H1 (cell line): ENCODE results near the gene ANO2. TPM values are rescaled to one million over a fixed set of nuclear protein-coding genes. Genes with fewer than 3 reads are reported as not detected.

Source experiments
- CTCF ChIA-PET: fragments of 300-600 bp; sonication (Branson Sonifier 250); formaldehyde crosslinking; loops from one replicate; lab custom pipeline; 2021; ENCODE audit not compliant: partially characterized antibody; lab: Charles Lee
- POLR2A ChIA-PET: fragments of 300-600 bp; sonication (Branson Sonifier 250); formaldehyde crosslinking; loops from one replicate; lab custom pipeline; 2021; ENCODE audit warnings: inconsistent platforms; ENCODE audit not compliant: partially characterized antibody; lab: Charles Lee
- DNase-seq, 2 experiments: peaks; one replicate each; pipeline versions ENCODE4 v3.0.0 to v3.0.0-alpha.2; 2010 to 2022; ENCODE audit warnings: low spot score in 2 of 2, low read depth in 1 of 2, mixed read lengths in 1 of 2
- FAIRE-seq: peaks from 2 replicates; lab custom pipeline; 2011; peaks lifted over from hg19 to GRCh38; lab: Jason Lieb, UNC
- H2AFZ ChIP-seq: 2 replicates; pipeline ENCODE4 v1.8.1; 2012; ENCODE audit warnings: low read length, inconsistent platforms
- H2AK5ac ChIP-seq: 2 replicates; pipeline ENCODE4 v1.6.1; 2013; ENCODE audit warnings: low read depth, low read length
- H2BK120ac ChIP-seq: replicated peaks from 2 replicates; pipeline ENCODE3; 2013; ENCODE audit warnings: low read depth, low read length, inconsistent platforms
- H2BK12ac ChIP-seq: 2 replicates; pipeline ENCODE4 v1.6.1; 2013; ENCODE audit warnings: low read depth, low read length
- H2BK15ac ChIP-seq: 2 replicates; pipeline ENCODE4 v1.6.1; 2013; ENCODE audit warnings: low read length
- H2BK20ac ChIP-seq: 2 replicates; pipeline ENCODE4 v1.6.1; 2013; ENCODE audit warnings: low read length
- H2BK5ac ChIP-seq: 2 replicates; pipeline ENCODE4 v1.6.1; 2013; ENCODE audit warnings: low read depth, low read length
- H3K14ac ChIP-seq: 2 replicates; pipeline ENCODE4 v1.6.1; 2013; ENCODE audit warnings: inconsistent platforms; ENCODE audit not compliant: insufficient read length
- H3K18ac ChIP-seq: 2 replicates; pipeline ENCODE4 v1.6.1; 2013; ENCODE audit warnings: low read length; ENCODE audit errors: extremely low read depth
- H3K23ac ChIP-seq: 2 replicates; pipeline ENCODE4 v1.6.1; 2013; ENCODE audit warnings: inconsistent platforms; ENCODE audit not compliant: insufficient read length
- H3K23me2 ChIP-seq: 2 replicates; pipeline ENCODE4 v1.6.1; 2013; ENCODE audit warnings: low read depth, low read length
- H3K27ac ChIP-seq: 2 replicates; pipeline ENCODE4 v1.6.1; 2011; ENCODE audit warnings: low read depth, low read length, inconsistent platforms
- H3K27me3 ChIP-seq, 4 experiments: replicated peaks in 1 of 4; 1 replicate in 1 of 4; 2 replicates in 3 of 4; pipeline versions ENCODE4 v1.6.1 to v1.8.1; 2011 to 2013; ENCODE audit warnings: low read length in 3 of 4, mild to moderate bottlenecking in 3 of 4, inconsistent platforms in 2 of 4, mixed read lengths in 2 of 4, moderate library complexity in 1 of 4; ENCODE audit not compliant: control insufficient read depth in 3 of 4, insufficient read depth in 3 of 4; ENCODE audit errors: extremely low read depth in 1 of 4
- H3K36me3 ChIP-seq, 4 experiments: 2 replicates each; pipeline versions ENCODE4 v1.6.1 to v1.8.1; 2011 to 2013; ENCODE audit warnings: mild to moderate bottlenecking in 4 of 4, low read length in 3 of 4, moderate library complexity in 2 of 4, control low read depth in 1 of 4, inconsistent platforms in 1 of 4; ENCODE audit not compliant: insufficient read depth in 4 of 4, control insufficient read depth in 2 of 4
- H3K4ac ChIP-seq: replicated peaks from 2 replicates; pipeline ENCODE3; 2013; ENCODE audit warnings: low read length, low read depth, mixed read lengths, inconsistent platforms; ENCODE audit not compliant: insufficient read length
- H3K4me1 ChIP-seq, 4 experiments: replicated peaks in 1 of 4; 1 replicate in 1 of 4; 2 replicates in 3 of 4; pipeline versions ENCODE4 v1.6.1 to v1.8.1; 2011 to 2013; ENCODE audit warnings: low read length in 3 of 4, inconsistent platforms in 2 of 4, mixed read lengths in 1 of 4; ENCODE audit not compliant: insufficient read depth in 4 of 4, control insufficient read depth in 3 of 4
- H3K4me2 ChIP-seq, 2 experiments: 2 replicates each; pipeline versions ENCODE4 v1.6.1 to v1.8.1; 2011 to 2013; ENCODE audit warnings: low read depth in 2 of 2, low read length in 2 of 2, control low read depth in 1 of 2, inconsistent platforms in 1 of 2, mild to moderate bottlenecking in 1 of 2; ENCODE audit not compliant: insufficient read depth in 1 of 2
- H3K4me3 ChIP-seq, 4 experiments: fragments of 200-600, 300-600 bp in 1 of 4; sonication (generic), shearing (Covaris generic), sonication (Bioruptor Twin) in 1 of 4; 2 replicates each; pipeline versions ENCODE4 v1.5.1 to v1.8.1; 2011 to 2016; ENCODE audit warnings: low read length in 4 of 4, low read depth in 3 of 4, control low read depth in 2 of 4, inconsistent platforms in 2 of 4, mild to moderate bottlenecking in 2 of 4, mixed read lengths in 1 of 4, moderate library complexity in 1 of 4; ENCODE audit not compliant: insufficient read depth in 2 of 4; ENCODE audit errors: extremely low read depth in 1 of 4
- H3K56ac ChIP-seq: replicated peaks from 2 replicates; pipeline ENCODE3; 2013; ENCODE audit warnings: low read depth, mild to moderate bottlenecking, mixed read lengths, low read length, inconsistent platforms; ENCODE audit not compliant: insufficient read length
- H3K79me1 ChIP-seq: 2 replicates; pipeline ENCODE4 v1.6.1; 2013; ENCODE audit warnings: low read depth, low read length, control low read depth
- H3K79me2 ChIP-seq, 2 experiments: 2 replicates each; pipeline versions ENCODE4 v1.6.1 to v1.8.1; 2012 to 2013; ENCODE audit warnings: low read length in 2 of 2, mild to moderate bottlenecking in 2 of 2, inconsistent platforms in 1 of 2; ENCODE audit not compliant: insufficient read depth in 2 of 2, control insufficient read depth in 1 of 2
- H3K9ac ChIP-seq, 4 experiments: replicated peaks in 1 of 4; 1 replicate in 1 of 4; 2 replicates in 3 of 4; pipeline versions ENCODE4 v1.6.1 to v1.8.1; 2011 to 2013; ENCODE audit warnings: low read depth in 3 of 4, low read length in 3 of 4, control low read depth in 2 of 4, mild to moderate bottlenecking in 2 of 4, moderate library complexity in 2 of 4, inconsistent platforms in 1 of 4; ENCODE audit errors: extremely low read depth in 1 of 4
- H3K9me3 ChIP-seq, 2 experiments: 2 replicates each; pipeline versions ENCODE4 v1.6.1 to v1.8.1; 2012 to 2013; ENCODE audit warnings: mild to moderate bottlenecking in 2 of 2, moderate library complexity in 2 of 2, control low read depth in 1 of 2, inconsistent platforms in 1 of 2, low read depth in 1 of 2, low read length in 1 of 2, mixed read lengths in 1 of 2; ENCODE audit not compliant: insufficient read depth in 2 of 2
- H4K20me1 ChIP-seq, 2 experiments: replicated peaks in 1 of 2; 2 replicates each; pipeline versions ENCODE3 to v1.8.1; 2011 to 2013; ENCODE audit warnings: inconsistent platforms in 2 of 2, low read length in 2 of 2, mild to moderate bottlenecking in 1 of 2; ENCODE audit not compliant: insufficient read depth in 2 of 2, control insufficient read depth in 1 of 2
- H4K5ac ChIP-seq: 2 replicates; pipeline ENCODE4 v1.6.1; 2013; ENCODE audit warnings: low read length, low read depth, mixed read lengths, inconsistent platforms; ENCODE audit not compliant: insufficient read length
- H4K8ac ChIP-seq: 2 replicates; pipeline ENCODE4 v1.8.0; 2013; ENCODE audit warnings: mild to moderate bottlenecking, moderate library complexity, low read length, inconsistent platforms; ENCODE audit not compliant: insufficient read depth; ENCODE audit errors: extremely low read depth
- H4K91ac ChIP-seq: replicated peaks from 2 replicates; pipeline ENCODE3; 2013; ENCODE audit warnings: low read length, mixed read lengths, inconsistent platforms; ENCODE audit not compliant: insufficient read length
- RAD21 ChIP-seq, 2 experiments: IDR thresholded peaks in 1 of 2; conservative IDR thresholded peaks in 1 of 2; 2 replicates each; pipeline ENCODE4 v1.6.1; 2011; ENCODE audit warnings: low read depth in 2 of 2, low read length in 2 of 2, improper control_type of control experiment in 1 of 2, inconsistent platforms in 1 of 2, mild to moderate bottlenecking in 1 of 2, moderate library complexity in 1 of 2
- TBP ChIP-seq: IDR thresholded peaks from 2 replicates; pipeline ENCODE4 v1.6.1; 2011; ENCODE audit warnings: low read depth, low read length, improper control_type of control experiment
- WGBS, 2 experiments: shearing (Covaris generic) in 1 of 2; methylation state at CpG; one replicate each; pipeline versions ENCODE4 v1.1.6 to v1.1.7; 2013 to 2015; ENCODE audit warnings: low lambda C conversion rate in 2 of 2, mixed read lengths in 2 of 2, inconsistent platforms in 1 of 2, low coverage in 1 of 2, missing lambda C conversion rate in 1 of 2; ENCODE audit not compliant: insufficient replicate concordance in 2 of 2, insufficient coverage in 1 of 2, insufficient read length in 1 of 2; ENCODE audit errors: extremely low coverage in 1 of 2, missing lambda C conversion rate in 1 of 2; 5-methylcytosine and 5-hydroxymethylcytosine counted together
- polyA plus RNA-seq, 7 experiments: library from polyadenylated mRNA; depleted of rRNA in 3 of 7; stranded (reverse) in 5 of 7; unstranded in 2 of 7; fragments of >200 nt in 5 of 7; fragments of 200-250 nt in 2 of 7; gene quantifications; 1 replicate in 5 of 7; 2 replicates in 1 of 7; 4 replicates in 1 of 7; pipeline versions ENCODE4 v1.2.1 to v1.2.3, GENCODE V29; 2011 to 2013; ENCODE audit warnings: missing spikeins in 2 of 7, mixed read lengths in 2 of 7
- total RNA-seq: library from RNA; stranded (reverse); fragmentation: NEBNext Ultra II Directional; extraction: Animal tissue kit (Norgen Biotek cat#: 25700); gene quantifications from 2 replicates; pipeline ENCODE4 v1.2.1, GENCODE V29; 2021

ANO2 gene
- total and polyA plus RNA-seq, 2 of the 8 experiments (the other 6 are each of a cell fraction or from before 2014, with no cell fraction given): 1.9 to 5.5 TPM

- no peak overlapping the region for H3K4me2 ChIP-seq
Measured at GRCh38 chr12:5581616-5582015, 363.4 kb downstream of the ANO2 start.

More at GRCh38 chr12:5581616-5582015, 363.4 kb downstream of the ANO2 start:
- no peak overlapping the region for H2BK12ac ChIP-seq
- ChIA-PET CTCF (interaction anchor here (0.9 to 2.2 kb wide), 8 partner anchors 11 to 70 kb away, joined by 3 to 7 read pairs (median 4); no protein-coding TSS in a partner anchor), POLR2A (no interaction called here)
- no peaks in the 10 kb centered on the region for H3K9me3 ChIP-seq
- no peaks in the 10 kb centered on the region for H4K20me1 ChIP-seq
- H3K79me2 ChIP-seq: no peaks in the 10 kb centered on the region
- no peak overlapping the region for H3K4me3 ChIP-seq
- H2BK15ac ChIP-seq: no peak overlapping the region
- H4K91ac ChIP-seq: no peak overlapping the region
- no peak overlapping the region for H2BK120ac ChIP-seq
- no peak overlapping the region for H3K27ac ChIP-seq
- H3K4ac ChIP-seq: no peak overlapping the region
- no peaks in the 10 kb centered on the region; the same call in 1 of the 2 replicates for H3K23me2 ChIP-seq
- no peak overlapping the region for H3K56ac ChIP-seq
- no peak overlapping the region for H3K23ac ChIP-seq
- H2AFZ ChIP-seq: no peak overlapping the region
- H3K18ac ChIP-seq: no peak overlapping the region
- WGBS, 2 experiments: 96% methylated on average over 4 of the region's 4 CpGs; no CpG with 5 or more reads in 1 of the 2 experiments
- no peak overlapping the region for H2BK5ac ChIP-seq
- no peaks in the 10 kb centered on the region for H3K27me3 ChIP-seq
- no peak overlapping the region for H2BK20ac ChIP-seq
- no peak overlapping the region for H2AK5ac ChIP-seq
- no peak overlapping the region for H4K5ac ChIP-seq
- no peak for DNase-seq
- no peaks in the 10 kb centered on the region for H3K36me3 ChIP-seq
- H3K4me1 ChIP-seq: peaks cover 0 to 3% (median 0%) of the 10 kb centered on the region in 4 experiments; a peak in 5 of 7 replicates
- TF ChIP-seq TBP (no peak), RAD21 (IDR thresholded peaks at IDR 0.05 in 1 of 2, conservative IDR thresholded peaks at IDR 0.05 in 1 of 2; ENCODE audit: low read depth in 2 of 2, low read length in 2 of 2) (peak in 1 of 2 experiments; percentile 20; a peak in 2 of 4 replicates)
- FAIRE-seq: no peak
- H3K14ac ChIP-seq: no peak overlapping the region
- H3K79me1 ChIP-seq: no peaks in the 10 kb centered on the region
- no peak overlapping the region for H4K8ac ChIP-seq
- no peak overlapping the region for H3K9ac ChIP-seq
